Transverse colon (tissue), 3 donors: ENCODE measurements around the gene AACS.

ENCODE experiments used
- CTCF ChIP-seq, 5 experiments: fragments of 200-600 bp in 3 of 5; fragments of 450-650 bp in 2 of 5; sonication (generic) in 3 of 5; IDR thresholded peaks; 1 replicate in 2 of 5; 2 replicates in 3 of 5; pipeline ENCODE4 v1.5.1; 2016 to 2017; ENCODE audit warnings: antibody characterized with exemption in 5 of 5, inconsistent platforms in 3 of 5, mild to moderate bottlenecking in 2 of 5, moderate library complexity in 1 of 5
- EP300 ChIP-seq: sonication (generic); formaldehyde crosslinking; IDR thresholded peaks from one replicate; pipeline ENCODE4 v1.6.1; 2017; ENCODE audit warnings: antibody characterized with exemption, low read depth
- POLR2A ChIP-seq: fragments of 450-650 bp; IDR thresholded peaks from one replicate; pipeline ENCODE4 v1.6.1; 2016; ENCODE audit warnings: antibody characterized with exemption, mild to moderate bottlenecking, moderate library complexity

- TF ChIP-seq CTCF (IDR thresholded peaks at IDR 0.05) (no peak), POLR2A (no peak), EP300 (no peak)
Measured at GRCh38 chr12:125071456-125071855, 6.2 kb downstream of the AACS start.
